HG02623 (cell line): ENCODE results near the gene CLCN4.

Source experiments
- ATAC-seq: cut with Tn5 transposase; IDR thresholded peaks from one replicate; pipeline ENCODE4 v1.9.1; 2021; ENCODE audit warnings: moderate library complexity; ENCODE audit not compliant: unreplicated experiment

CLCN4 gene

GRCh38 chrX:10237241-10237640, 80.5 kb downstream of the CLCN4 start:
- ATAC-seq = no peak

GRCh38 chrX:10239611-10240064, 82.9 kb downstream of the CLCN4 start:
- ATAC-seq = no peak

- ATAC-seq = no peak
These were observed 84.1 kb downstream of the CLCN4 start for GRCh38 chrX:10240918-10241317.

- no peak for ATAC-seq
These were observed 85.3 kb downstream of the CLCN4 start for GRCh38 chrX:10242026-10242425.

- no peak for ATAC-seq
These were observed 86.3 kb downstream of the CLCN4 start for GRCh38 chrX:10243106-10243505.

- no peak for ATAC-seq
These were observed 88.3 kb downstream of the CLCN4 start for GRCh38 chrX:10244915-10245622.

- ATAC-seq = no peak
These were observed 89.1 kb downstream of the CLCN4 start for GRCh38 chrX:10245886-10246285.

- no peak for ATAC-seq
These were observed 89.5 kb downstream of the CLCN4 start for GRCh38 chrX:10246297-10246696.

- no peak for ATAC-seq
These were observed 90.1 kb downstream of the CLCN4 start for GRCh38 chrX:10246846-10247245.

- ATAC-seq = no peak
These were observed 98.0 kb downstream of the CLCN4 start for GRCh38 chrX:10254739-10255138.

GRCh38 chrX:10259716-10260115, 102.9 kb downstream of the CLCN4 start:
- ATAC-seq = no peak

GRCh38 chrX:10265775-10266174, 109.0 kb downstream of the CLCN4 start:
- no peak for ATAC-seq

GRCh38 chrX:10278716-10279115, 121.9 kb downstream of the CLCN4 start:
- no peak for ATAC-seq

GRCh38 chrX:10280071-10280470, 123.3 kb downstream of the CLCN4 start:
- ATAC-seq = no peak

GRCh38 chrX:10282490-10282889, 125.7 kb downstream of the CLCN4 start:
- no peak for ATAC-seq

- no peak for ATAC-seq
These were observed 129.4 kb downstream of the CLCN4 start for GRCh38 chrX:10286195-10286594.
